Urinary bladder (tissue), 4 donors: ENCODE measurements around the gene RAB10. TPM values are rescaled to one million over a fixed set of nuclear protein-coding genes. Genes with fewer than 3 reads are reported as not detected.
"Not testable (repeated sequence)": the region's sequence is repeated elsewhere in the genome, so short reads cannot be mapped to it uniquely, and the experiment has no call there.

ENCODE experiments used
- DNase-seq: peaks from one replicate; pipeline ENCODE4 v3.0.0-alpha.2; 2015; ENCODE audit errors: extremely low spot score
- H3K27ac ChIP-seq: one replicate; pipeline ENCODE4 v1.5.1; 2013; ENCODE audit warnings: low read depth, mild to moderate bottlenecking, moderate library complexity
- H3K36me3 ChIP-seq: one replicate; pipeline ENCODE4 v1.6.1; 2013; ENCODE audit warnings: mild to moderate bottlenecking, moderate library complexity; ENCODE audit not compliant: insufficient read depth
- H3K4me1 ChIP-seq: one replicate; pipeline ENCODE4 v1.6.1; 2013; ENCODE audit warnings: mild to moderate bottlenecking, moderate library complexity; ENCODE audit not compliant: insufficient read depth
- H3K4me3 ChIP-seq: one replicate; pipeline ENCODE4 v1.5.1; 2013; ENCODE audit warnings: low read depth, low read length
- WGBS: extraction: QIAGEN DNeasy Blood & Tissue Kit; methylation state at CpG from one replicate; pipeline ENCODE4 v1.1.7; 2013; 5-methylcytosine and 5-hydroxymethylcytosine counted together
- polyA plus RNA-seq: library from polyadenylated mRNA; stranded (reverse); fragments of 200-250 nt; gene quantifications from one replicate; pipeline ENCODE4 v1.2.3, GENCODE V29; 2013
- total RNA-seq: library from RNA; depleted of rRNA; stranded (reverse); fragments of >200 nt; gene quantifications from one replicate; pipeline ENCODE4 v1.2.3, GENCODE V29; 2014
- donor health status: healthy with polysubstance abuse.
- donor health status: healthy.

Gene RAB10
- total and polyA plus RNA-seq, 2 donors, result 80.0 to 106 TPM

DNA sequence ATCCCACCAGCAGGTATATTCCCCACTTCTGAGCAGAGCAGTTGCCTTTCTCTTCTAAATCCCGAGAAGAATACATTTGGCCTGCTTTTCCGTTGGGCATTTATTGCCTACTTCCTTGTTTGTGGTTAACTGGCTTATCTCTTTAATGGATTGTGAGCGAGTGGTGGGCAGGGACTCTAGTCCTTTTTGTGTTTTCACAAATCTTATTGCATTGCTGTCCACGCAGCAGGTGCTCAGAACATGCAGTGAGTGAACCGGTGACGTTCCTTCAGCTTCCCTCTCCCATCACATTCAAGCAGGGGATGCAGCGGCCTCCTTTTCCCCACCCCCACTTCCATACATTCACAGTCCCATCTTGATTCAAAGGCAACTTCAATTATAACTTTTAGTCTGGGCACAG, 110.1 kb downstream of the RAB10 start:
- WGBS, result 39% methylated on average over 7 of the region's 7 CpGs
- Histone ChIP-seq H3K27ac (no peak overlapping the region), H3K36me3 (no peaks in the 10 kb centered on the region), H3K4me1 (no peaks in the 10 kb centered on the region), H3K4me3 (no peak overlapping the region)
- DNase-seq, result no peak

DNA sequence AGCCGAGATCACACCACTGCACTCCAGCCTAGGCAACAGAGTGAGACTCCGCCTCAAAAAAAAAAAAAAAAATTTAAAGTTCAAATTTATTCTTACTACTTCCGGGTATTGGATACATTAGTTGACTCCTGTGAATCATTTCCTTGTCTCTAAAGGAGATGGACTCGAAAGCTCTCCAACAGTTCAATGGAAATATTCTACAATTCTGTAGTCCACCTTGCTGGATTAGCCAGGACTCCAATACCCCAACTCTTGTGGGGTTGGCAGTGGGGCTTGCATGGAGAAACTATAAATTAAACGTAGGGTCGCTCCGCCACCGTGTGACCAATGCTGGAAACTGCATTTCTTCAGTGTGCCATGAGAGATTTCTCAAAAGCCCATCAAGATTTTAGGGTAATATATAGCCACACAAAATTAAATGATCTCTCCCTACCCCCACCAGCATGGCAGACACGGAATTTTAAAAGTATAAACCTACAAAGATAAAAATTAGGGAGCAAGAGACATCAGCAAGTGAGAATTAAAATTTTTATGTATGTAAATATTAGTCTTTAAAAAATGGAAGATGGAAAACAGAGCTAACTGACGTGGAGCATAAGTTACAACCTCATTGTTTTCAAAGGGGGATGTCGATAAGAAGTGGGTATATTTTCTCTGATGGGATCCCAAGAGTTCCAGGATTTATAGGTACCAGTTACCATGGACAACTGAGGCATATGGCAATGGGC, 111.2 kb downstream of the RAB10 start:
- H3K36me3 ChIP-seq, result no peaks in the 10 kb centered on the region
- no peaks in the 10 kb centered on the region for H3K4me1 ChIP-seq
- no peak overlapping the region for H3K4me3 ChIP-seq
- WGBS, result 22% methylated on average over 11 of the region's 11 CpGs
- no peak overlapping the region for H3K27ac ChIP-seq
- DNase-seq, result no peak

DNA sequence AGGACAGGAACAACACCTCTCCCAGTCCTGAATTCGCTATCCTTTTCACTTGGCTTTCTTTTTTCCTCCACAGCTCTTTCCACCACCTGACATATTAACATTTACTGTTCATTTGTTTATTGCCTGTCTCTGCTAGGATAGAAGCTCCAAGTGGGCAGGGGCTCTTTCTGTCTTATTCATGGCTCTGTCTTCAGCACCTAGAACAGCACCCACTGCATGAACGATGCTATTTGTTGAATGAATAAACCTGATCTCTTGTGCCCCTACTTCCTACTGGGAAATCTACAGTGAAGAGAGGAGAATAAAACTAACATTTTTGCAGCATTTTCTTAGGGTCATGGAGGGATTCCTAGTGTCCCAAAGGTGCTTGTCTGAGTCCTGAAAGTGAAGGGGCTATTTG, 114.6 kb downstream of the RAB10 start:
- Histone ChIP-seq H3K4me3 (no peak overlapping the region), H3K4me1 (no peaks in the 10 kb centered on the region), H3K27ac (no peak overlapping the region), H3K36me3 (no peaks in the 10 kb centered on the region)
- DNase-seq, result no peak
- 40% methylated on average over 2 of the region's 2 CpGs for WGBS

DNA sequence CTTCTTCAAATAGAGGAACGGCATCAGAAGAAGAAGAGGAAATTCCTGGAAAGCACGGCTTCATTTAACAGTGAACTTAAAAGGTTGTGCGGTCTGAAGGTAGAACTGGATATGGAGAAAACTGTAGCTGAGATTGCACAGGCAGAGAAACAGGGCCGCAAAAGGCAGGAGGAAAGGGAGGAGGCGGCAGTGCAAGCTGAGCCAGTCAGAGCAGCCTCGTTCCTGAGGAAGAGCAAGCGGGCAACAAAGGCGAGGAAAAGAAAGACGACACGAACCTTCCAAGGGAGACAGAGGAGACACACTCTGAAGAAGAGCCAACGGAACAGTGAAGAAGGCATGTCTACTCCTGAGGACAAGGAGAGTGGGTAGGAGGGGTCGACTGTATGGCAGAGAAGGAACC, 116.4 kb downstream of the RAB10 start:
- WGBS, result 77% methylated on average over 12 of the region's 12 CpGs
- H3K27ac ChIP-seq, result no peak overlapping the region
- H3K36me3 ChIP-seq, result no peaks in the 10 kb centered on the region
- no peak overlapping the region for H3K4me3 ChIP-seq
- no peaks in the 10 kb centered on the region for H3K4me1 ChIP-seq
- no peak for DNase-seq

DNA sequence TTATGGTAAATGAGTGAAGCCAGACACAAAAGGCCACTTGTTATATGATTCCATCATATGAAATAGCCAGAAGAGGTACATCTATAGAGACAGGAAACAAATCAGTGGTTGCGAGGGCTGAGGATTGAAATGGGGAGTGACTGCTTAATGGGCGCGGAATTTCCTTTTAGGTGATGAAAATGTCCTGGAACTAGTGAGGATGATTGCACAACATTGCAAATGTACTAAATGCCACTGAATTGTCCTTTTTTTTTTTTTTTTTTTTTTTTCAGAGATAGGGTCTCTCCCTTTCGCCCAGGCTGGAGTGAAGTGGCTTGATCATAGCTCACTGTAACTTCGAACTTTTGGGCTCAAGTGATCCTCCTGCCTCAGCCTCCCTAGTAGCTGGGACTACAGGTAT, 123.7 kb downstream of the RAB10 start:
- Histone ChIP-seq H3K4me3 (no peak overlapping the region), H3K36me3 (no peaks in the 10 kb centered on the region), H3K27ac (no peak overlapping the region), H3K4me1 (no peaks in the 10 kb centered on the region)
- 95% methylated on average over 5 of the region's 5 CpGs for WGBS
- DNase-seq, result no peak

DNA sequence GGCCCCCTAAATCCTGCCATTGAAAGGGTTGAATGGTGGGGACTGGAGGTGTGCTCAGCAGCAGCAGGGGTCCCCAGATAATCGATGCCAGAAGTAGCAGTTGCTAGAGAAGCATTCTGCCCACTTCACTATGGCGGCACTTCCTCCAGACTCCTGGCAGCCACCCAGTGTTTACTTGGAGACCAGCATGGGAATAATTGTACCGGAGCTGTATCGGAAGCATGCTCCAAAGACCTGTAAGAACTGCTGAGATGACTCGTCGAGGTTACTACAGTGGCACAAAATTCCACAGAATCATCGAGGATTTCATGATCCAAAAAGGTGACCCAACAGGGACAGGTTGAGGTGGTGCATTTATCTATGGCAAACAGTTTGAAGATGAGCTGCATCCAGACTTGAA, 128.0 kb downstream of the RAB10 start:
- WGBS, result 90% methylated on average over 7 of the region's 7 CpGs
- H3K4me1 ChIP-seq, result no peaks in the 10 kb centered on the region
- H3K4me3 ChIP-seq, result no peak overlapping the region
- no peak for DNase-seq
- H3K36me3 ChIP-seq, result no peaks in the 10 kb centered on the region
- H3K27ac ChIP-seq, result no peak overlapping the region

DNA sequence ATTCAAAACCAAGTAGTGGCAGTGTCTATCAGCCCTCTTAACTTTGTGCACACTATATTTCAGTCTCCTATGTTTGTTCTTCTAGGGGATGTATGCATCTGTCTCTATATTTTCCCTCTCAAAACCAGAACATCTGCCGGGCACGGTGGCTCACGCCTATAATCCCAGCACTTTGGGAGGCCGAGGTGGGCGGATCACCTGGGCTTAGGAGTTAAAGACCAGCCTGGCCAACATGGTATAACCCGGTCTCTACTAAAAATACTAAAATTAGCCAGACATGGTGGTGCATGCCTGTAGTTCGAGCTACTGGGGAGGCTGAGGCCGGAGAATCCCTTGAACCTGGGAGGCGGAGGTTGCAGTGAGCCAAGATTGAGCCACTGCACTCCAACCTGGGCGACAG, 129.1 kb downstream of the RAB10 start:
- H3K27ac ChIP-seq, result no peak overlapping the region
- WGBS, result 90% methylated on average over 10 of the region's 10 CpGs
- H3K36me3 ChIP-seq, result no peaks in the 10 kb centered on the region
- no peaks in the 10 kb centered on the region for H3K4me1 ChIP-seq
- no peak overlapping the region for H3K4me3 ChIP-seq
- DNase-seq, result no peak

DNA sequence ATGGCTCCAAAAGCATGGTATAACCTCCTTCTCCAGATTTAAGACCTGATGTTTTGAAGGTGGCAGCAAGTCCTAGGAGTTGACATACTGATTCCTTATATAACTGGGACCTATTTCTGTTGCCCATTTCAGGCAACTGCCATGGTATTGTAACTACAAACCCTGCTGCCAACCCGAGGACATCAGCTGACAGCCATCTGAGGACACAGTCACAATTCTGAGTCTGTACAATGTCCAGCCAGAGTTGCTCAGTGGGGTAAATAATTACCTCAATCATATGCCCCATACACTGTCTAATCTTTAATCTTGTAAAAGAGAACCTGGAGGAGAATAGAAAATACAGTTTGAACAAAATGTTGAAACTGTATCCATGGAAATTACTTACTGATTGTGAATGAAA, 130.3 kb downstream of the RAB10 start:
- Histone ChIP-seq H3K27ac (no peak overlapping the region), H3K36me3 (no peaks in the 10 kb centered on the region), H3K4me1 (no peaks in the 10 kb centered on the region), H3K4me3 (no peak overlapping the region)
- 52% methylated on average over 1 of the region's 1 CpG for WGBS
- no peak for DNase-seq

DNA sequence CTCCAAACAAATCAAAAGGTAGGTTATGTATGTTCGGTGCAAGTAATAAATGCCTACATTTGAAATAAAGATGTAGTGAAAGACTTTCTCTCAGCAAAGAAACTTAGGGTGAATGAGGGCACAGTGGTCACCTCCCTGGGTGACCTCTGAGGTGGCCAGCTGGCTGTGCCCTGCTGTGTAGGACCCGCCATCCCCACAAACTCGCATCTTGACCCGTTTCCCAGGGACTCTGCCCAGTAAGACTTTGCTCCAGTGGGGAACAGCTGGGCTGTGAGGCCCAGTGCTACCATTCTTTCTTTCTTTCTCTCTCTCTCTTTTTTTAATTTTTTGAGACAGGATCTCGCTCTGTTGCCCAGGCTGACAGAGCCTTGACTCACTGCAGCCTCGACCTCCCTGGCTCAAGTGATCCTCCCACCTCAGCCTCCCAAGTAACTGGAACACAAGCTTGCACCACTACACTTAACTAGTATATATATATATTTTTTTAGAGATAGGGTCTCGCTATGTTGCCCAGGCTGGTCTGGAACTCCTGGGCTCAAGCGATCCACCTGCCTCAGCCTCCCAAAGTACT, 130.8 kb downstream of the RAB10 start:
- no peak overlapping the region for H3K27ac ChIP-seq
- 86% methylated on average over 8 of the region's 8 CpGs for WGBS
- no peak overlapping the region for H3K4me3 ChIP-seq
- DNase-seq, result no peak
- H3K36me3 ChIP-seq, result no peaks in the 10 kb centered on the region
- H3K4me1 ChIP-seq, result no peaks in the 10 kb centered on the region

DNA sequence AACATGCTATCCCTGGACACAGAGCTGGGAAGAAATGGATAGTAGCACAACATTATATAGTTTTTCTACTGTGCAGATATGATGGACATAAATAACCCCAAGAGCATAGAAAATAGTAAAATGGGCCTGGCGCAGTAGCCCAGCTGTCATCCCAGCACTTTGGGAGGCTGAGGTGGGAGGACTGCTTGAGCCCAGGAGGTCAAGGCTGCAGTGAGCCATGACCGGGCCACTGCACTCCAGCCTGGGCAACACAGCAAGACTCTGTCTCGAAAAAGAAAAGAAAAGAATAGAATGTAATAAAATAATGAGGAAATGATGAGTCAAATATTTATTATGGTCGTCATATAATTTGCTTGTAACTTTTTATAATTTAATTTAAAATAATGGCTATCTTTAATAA, 131.5 kb downstream of the RAB10 start:
- no peaks in the 10 kb centered on the region for H3K4me1 ChIP-seq
- H3K4me3 ChIP-seq, result no peak overlapping the region
- no peak overlapping the region for H3K27ac ChIP-seq
- 91% methylated on average over 4 of the region's 4 CpGs for WGBS
- DNase-seq, result no peak
- no peaks in the 10 kb centered on the region for H3K36me3 ChIP-seq

DNA sequence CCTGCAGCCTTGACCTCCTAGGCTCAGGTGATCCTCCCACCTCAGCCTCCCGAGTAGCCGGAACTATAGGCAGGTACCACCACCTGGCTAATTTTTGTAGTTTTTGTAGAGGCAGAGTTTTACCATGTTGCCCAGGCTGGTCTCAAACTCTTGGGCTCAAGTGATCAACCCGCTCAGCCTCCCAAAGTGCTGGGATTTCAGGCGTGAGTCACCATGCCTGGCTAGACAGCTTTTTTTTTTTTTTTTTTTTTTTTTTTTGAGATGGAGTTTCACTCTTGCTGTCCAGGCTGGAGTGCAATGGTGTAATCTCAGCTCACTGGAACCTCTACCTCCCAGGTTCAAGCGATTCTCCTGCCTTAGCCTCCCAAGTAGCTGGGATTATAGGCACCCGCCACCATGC, 132.7 kb downstream of the RAB10 start:
- DNase-seq, H3K4me3 ChIP-seq, H3K36me3 ChIP-seq, H3K4me1 ChIP-seq, H3K27ac ChIP-seq: not testable (repeated sequence)
- WGBS, result 94% methylated on average over 6 of the region's 6 CpGs

DNA sequence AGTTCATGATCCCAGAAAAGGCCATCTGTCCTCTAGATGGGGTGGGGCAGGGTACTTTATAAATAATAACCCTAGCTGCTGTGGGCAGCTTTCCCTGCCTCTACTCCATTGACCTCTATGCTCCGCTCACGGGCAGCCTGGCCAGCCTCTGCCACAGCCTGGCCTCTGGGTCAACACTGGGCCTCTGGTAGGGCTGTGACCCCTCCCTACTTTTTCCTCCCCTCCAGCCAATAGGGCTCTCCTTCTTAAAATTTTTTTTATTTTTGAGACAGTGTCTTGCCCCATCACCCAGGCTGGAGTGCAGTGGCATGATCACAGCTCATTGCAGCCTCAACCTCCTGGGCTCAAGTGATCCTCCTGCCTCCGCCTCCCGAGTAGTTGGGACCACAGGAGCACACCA, 134.9 kb downstream of the RAB10 start:
- H3K27ac ChIP-seq, result no peak overlapping the region
- no peaks in the 10 kb centered on the region for H3K36me3 ChIP-seq
- WGBS, result 95% methylated on average over 4 of the region's 4 CpGs
- DNase-seq, result no peak
- no peaks in the 10 kb centered on the region for H3K4me1 ChIP-seq
- no peak overlapping the region for H3K4me3 ChIP-seq

DNA sequence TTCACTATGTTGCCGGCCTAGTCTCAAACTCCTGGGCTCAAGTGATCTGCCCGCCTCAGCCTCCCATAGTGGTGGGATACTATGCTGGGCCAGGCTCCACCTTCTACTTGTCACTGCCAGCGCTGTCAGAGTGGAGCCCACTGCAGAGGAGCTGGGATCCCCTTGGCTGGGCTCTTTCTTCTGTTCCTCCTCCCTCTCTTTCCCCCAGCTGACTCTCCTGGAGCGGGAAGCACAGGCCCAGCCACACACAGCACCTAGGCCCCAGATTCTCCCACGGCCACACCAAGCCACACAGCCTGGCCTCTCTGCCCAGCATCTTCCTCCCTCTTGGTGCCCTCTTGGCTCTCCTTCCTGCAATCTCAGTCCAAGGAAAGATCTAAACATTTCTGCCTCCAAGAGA, 135.3 kb downstream of the RAB10 start:
- Histone ChIP-seq H3K4me3 (no peak overlapping the region), H3K36me3 (no peaks in the 10 kb centered on the region), H3K4me1 (peaks cover 1% of the 10 kb centered on the region), H3K27ac (no peak overlapping the region)
- WGBS, result 93% methylated on average over 5 of the region's 5 CpGs
- DNase-seq, result no peak

DNA sequence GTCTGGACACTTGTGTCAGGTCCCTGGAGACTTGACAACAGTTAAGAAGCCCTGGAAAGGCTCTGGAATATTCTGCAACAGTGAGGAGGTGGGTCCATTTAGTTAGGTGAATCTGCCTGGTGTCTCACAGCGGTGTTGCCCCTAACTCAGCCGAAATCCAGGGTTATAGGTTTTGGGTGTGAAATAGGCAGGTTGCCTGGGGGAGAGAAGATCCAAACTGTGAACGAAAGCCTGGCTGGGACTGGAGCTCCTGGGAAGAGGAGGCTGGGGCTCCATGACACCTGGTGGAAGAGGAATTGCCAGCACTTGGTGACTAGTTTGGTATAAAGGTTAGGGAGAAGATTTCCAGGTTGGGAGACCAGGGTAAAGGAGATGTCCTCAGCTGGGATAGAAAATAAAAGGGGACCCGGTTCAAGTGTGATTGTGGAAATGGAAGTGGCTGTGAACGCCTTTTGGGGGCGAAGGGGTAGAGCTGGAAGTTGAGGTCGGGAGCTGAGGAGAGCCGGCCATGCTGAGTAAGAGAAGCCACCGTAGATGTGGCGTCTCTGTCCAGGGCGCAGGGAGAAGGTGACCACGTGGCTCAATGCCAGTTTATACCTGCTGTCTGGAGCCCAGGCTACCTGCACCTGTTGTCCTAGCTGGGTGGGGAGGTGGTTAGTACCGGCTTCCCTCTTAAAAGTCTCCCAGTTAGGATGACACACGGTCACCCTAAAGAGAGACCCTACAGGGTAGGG, 136.0 kb downstream of the RAB10 start:
- 84% methylated on average over 14 of the region's 14 CpGs for WGBS
- Histone ChIP-seq H3K4me3 (no peak overlapping the region), H3K36me3 (no peaks in the 10 kb centered on the region), H3K4me1 (peaks cover 1% of the 10 kb centered on the region), H3K27ac (no peak overlapping the region)
- no peak for DNase-seq
